CD4-positive, alpha-beta T cell treated with Interleukin-21 for 1 hour (primary cell): ENCODE measurements around the gene CAPN13.

Experiments
- DNase-seq: peaks from one replicate; pipeline ENCODE4 v3.0.0-alpha.2; 2020

CAPN13 gene, protein sequence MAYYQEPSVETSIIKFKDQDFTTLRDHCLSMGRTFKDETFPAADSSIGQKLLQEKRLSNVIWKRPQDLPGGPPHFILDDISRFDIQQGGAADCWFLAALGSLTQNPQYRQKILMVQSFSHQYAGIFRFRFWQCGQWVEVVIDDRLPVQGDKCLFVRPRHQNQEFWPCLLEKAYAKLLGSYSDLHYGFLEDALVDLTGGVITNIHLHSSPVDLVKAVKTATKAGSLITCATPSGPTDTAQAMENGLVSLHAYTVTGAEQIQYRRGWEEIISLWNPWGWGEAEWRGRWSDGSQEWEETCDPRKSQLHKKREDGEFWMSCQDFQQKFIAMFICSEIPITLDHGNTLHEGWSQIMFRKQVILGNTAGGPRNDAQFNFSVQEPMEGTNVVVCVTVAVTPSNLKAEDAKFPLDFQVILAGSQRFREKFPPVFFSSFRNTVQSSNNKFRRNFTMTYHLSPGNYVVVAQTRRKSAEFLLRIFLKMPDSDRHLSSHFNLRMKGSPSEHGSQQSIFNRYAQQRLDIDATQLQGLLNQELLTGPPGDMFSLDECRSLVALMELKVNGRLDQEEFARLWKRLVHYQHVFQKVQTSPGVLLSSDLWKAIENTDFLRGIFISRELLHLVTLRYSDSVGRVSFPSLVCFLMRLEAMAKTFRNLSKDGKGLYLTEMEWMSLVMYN

DNA sequence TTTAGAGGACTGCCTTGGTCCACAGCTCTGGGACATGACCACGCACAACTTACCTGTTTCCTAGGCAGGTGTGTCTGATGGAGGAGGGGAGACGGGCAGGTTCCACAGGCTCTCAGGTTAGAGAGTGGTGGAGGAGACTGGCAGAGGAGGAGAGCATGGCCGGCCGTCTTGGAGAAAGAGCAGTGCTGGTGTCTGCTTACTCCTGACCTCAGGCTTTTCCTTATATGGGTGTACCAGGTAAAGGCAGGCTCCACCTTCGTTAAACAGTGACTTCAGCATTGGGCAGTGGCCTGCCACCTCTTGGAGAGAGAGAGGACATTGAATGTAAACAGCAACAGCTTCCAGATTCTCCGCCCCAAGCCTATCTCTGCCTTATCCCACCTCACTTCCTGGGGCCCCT lies at the start of gene CAPN13:
Gene CAPN13 (minus strand): TSS at position 198 of the 400 bp plus-strand sequence. CDS start 20,121 bp downstream, outside the sequence.
- DNase-seq: no peak

DNA sequence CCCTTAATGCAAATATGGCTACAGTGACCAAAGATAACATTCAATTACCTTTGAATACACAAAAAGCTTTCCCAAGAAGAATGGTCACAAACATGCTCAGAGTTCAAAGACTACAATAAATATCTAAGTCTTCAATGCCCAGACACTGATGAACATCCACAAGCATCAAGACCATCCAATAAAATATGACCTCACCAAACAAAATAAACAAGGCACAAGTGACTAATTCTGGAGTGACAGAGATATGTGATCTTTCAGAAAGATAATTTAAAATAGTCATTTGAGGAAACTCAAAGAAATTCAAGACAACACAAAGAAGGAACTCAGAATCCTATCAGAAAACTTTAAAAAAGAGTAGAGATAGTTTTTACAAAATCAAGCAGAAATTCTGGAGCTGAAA lies 40.6 kb upstream of the CAPN13 start:
- no peak for DNase-seq

DNA sequence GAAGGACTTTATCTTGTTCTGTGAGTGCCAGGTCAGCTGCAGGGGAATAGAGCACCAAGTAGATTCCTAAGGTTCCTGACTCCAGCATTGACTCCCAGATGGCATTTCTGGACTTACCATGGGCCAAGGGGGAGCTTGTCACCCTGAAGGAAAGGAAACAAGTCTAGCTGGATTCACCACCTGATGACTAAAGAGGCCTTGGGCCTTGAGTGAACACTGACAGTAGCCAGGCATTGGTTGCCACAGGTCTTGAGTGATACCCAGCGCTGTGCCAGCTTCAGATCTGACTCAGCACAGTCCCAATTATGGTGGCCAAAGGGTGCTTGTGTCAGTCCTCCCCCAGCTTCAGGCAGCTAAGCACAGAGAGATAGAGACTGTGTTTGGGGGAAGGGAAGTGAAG lies 40.1 kb upstream of the CAPN13 start:
- DNase-seq: no peak

DNA sequence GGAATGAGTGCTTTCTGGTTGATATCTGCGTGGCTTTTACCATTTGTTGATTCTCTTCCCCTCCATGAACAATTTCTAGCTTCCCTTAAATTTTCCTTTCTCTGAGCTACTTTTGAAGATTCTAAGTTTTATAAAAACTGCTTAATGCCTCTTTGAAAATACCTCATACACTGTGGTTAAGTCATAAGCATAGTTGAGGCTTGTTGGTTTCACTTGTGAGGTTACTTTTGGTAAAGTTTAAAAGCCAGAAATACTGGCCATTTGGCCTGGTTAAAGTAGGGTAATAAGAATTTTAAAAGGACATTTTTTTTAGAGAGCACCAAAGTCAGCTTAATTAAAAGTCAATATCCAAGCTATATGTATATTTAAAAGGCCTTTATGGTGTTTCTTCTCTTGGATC lies 21.3 kb upstream of the CAPN13 start:
- DNase-seq: no peak

DNA sequence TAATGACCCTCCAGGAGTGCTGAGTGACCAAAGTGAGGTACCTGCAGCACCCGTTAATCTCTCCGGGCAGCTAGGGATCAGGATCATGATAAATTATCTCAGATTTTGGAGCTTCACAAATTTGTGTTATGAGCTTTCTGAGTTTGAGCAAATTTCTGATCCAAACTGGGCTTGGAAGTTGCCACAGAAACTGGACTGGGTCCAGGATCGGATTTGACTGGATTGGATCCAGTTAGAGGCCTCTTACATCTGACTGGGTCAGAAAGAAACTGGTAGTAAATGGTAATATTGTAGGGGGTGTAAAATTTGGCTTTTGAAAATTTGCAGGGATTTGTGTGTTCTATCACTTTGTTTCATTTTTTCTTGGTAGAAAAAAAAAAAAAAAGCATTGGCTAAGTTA lies 19.7 kb upstream of the CAPN13 start:
- no peak for DNase-seq

DNA sequence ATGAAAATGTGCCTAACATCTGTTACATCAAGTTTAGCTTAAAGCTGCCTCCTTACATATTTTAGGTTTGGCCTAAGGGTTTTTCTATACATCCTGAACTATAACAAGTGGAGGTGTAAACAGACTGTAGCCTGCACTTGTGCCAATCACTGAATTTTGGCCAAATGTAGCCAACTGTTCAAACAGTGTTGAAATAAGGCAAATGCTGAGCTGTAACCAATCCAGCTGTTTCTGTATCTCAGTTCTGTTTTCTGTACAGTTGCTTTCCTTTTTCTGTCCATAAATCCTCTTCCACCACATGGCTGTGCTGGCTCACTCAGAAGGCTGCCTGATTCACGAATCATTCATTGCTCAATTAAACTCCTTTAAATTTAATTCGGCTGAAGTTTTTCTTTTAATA lies 19.2 kb upstream of the CAPN13 start:
- DNase-seq: no peak

DNA sequence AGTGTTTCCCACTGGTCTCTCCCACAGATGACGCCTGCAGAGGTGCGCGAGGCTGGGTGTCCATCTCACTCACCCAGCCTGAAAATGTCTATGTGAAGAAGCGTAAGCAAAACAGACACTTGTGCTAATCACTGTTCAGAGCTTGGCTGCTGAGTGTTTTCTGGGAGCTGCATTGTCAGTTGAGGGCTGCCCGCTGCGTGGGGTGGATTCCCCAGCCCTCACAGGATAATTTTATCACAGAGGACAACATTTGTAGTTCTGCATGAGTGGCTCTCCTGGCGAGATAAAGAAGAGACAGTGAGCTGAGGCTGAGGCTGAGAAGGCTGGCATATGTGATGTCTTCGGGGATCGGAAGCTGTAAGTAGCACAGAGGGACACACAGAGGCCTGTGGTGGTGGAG lies 16.2 kb upstream of the CAPN13 start:
- no peak for DNase-seq

DNA sequence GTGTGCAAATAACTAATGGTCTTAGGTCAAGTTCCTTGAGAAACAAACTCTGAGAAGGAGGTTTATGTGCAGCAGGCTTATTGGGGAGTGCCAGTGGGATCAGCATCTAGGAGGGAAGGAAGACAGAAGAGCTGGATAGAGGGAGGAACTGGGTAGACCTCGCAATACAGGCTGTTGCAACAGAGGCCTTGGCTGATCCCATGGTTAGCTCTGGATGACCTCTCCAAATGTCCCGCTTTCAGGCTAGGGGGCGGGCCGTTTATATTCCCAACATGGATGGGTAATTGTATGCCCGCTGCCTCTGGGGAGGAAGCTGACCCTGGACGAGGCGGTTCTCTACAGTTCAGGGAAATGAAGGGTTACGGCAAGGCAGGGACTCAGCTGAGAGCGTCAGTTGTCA lies 14.7 kb upstream of the CAPN13 start:
- no peak for DNase-seq

DNA sequence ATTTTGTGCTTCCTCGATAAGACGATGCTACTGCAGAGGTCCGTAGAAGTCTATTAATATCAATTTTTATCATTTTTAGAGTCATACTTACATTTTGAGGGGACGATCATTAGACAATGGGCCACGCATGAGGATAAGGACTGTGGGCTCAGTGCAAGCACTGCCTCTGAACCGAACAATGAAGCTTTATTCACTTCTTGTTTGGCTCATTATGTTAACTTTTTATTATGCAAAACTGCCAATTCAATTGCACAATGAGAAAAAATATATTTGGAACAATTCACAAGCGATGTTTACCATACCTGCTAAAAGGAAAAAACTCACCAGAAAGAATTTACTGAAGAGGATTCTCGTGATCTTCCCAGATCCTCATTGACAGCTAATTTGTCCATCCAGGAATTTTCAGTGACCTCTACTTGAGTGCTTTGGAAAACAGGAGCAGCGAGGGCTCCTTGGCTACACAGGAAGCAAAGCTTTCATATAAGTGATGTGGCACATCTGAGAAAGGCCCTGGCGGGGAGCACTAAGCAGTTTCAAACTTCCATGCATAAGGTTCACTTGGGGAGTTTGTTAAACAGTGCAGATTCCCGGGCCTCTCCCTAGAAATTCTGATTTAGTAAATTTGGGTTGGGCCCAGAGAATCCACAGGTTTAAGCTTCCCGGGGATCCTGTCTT lies 13.3 kb upstream of the CAPN13 start:
- no peak for DNase-seq

DNA sequence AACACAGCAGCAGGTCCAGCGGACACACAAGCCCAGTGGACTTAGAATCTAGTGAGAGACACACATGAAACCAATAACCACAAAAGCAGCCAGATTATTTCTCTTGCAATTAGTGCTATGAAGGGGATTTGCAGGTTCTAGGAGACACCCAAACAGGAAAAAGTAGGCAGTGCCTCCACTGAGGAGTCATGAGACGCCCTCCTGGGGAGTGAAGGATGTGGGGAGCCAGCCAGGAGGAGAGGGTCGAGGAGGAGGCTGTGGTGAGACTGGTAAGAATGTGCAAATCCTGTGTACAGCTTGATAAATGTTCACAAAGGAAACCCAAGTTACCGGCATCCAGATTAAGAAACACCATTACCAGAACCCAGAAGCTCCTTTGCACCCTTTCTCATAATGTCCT lies 2.7 kb upstream of the CAPN13 start:
- DNase-seq: no peak

DNA sequence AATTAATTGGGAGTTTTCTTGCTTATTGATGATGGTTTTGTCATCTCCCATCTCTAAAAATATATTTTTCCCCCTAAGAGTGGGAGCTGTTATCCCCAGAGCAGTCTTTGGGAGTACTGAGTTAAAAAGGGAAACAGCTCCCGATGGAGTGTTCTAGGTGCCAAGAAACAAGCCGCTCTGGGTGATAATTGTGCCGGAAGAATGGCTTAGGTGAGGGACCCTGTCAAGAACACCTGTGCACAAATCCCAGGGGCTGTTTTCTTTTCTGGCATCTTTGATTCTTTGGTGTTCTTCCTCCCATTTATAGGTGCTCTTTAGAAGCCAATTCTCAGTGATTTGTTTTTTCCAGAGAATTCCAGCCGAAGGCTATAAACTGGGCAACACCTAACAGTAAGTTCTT lies 1.4 kb upstream of the CAPN13 start:
- no peak for DNase-seq

DNA sequence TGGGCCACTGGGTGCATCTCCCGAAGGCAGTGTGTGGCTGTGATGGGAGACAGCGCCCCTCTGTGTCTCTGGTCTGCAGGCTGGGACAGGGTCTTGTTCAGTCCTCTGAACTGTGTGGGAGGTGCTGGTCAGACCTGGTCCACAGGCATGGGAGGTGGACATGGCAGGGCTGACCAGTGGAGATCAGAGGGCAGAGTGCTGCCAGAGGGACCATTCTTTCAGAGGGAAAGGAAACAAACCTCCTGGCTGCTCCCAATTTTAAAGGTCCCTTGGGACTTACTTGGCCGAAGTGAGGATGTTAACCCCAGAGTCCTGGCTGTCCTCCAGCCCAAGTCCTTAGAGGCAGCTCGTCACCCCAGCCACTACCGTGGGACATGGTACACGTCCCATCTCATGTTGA lies 4.0 kb downstream of the CAPN13 start:
- no peak for DNase-seq

DNA sequence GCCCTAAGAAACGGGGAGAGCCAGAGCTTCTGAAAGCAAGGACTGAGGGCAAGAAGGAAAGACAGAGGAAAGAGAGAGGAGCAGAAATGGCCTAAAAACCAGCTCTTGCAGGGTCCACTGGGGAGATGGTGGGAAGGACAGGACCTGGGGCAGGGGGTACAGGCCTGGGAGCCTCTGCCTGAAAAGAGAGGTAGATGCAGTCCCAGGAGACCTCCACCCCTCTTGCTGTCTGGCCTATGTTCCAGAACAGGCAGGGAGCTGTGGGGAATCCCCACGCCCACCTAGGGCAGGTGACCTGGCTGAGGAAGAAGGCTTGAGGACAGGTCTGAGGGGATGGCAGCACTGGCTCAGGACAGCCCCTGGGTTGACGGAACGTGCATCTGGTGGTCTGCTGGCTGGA lies 4.6 kb downstream of the CAPN13 start:
- no peak for DNase-seq

DNA sequence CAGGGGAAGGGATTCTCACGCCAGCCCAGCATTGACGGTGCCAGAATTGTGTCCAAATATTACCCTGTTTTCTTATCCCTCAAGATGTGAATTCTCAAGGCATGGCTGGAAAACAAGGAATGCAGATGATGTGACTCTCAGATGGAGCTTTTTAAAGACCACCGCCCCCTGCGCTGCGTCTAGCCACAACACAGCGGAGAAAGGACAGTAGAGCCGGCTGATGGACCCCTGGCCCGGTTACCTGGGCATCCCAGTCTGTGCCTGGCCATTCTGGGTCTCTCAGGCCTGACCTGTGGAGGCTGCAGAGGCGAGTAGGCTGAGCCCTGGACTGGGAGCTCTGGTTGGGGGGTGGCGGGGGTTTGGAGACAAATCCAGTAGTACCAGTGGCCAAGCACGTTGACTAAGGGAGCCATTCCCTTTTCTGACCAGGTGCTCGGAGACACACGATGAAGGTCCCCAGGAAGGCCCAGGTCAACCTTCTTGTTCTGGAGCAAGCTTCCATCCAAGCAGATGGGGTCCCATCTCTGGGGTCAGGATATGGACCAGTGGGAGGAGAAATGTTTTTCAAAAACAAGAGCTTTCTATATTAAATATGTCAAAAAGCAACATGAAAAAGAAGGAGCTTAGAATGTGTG lies 5.3 kb downstream of the CAPN13 start:
- no peak for DNase-seq

DNA sequence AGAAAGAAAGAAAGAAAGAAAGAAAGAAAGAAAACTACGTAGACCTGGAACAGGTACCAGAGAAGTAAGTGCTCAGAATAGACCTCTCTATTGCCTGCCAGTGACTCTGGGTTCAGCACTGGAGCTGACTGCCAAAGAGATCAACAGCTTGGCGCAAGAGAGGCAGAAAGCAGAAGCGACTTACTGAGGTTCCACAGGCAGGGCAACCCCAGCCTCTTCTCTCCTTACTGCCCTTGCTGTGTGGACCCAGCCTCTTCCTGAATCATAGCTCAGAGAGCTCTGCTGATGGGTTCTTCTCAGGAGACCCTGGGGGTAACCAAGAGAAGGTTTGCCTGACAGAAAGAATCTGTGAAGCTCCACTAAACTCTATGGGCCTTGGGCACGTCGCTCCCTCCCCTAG lies 7.1 kb downstream of the CAPN13 start:
- no peak for DNase-seq

DNA sequence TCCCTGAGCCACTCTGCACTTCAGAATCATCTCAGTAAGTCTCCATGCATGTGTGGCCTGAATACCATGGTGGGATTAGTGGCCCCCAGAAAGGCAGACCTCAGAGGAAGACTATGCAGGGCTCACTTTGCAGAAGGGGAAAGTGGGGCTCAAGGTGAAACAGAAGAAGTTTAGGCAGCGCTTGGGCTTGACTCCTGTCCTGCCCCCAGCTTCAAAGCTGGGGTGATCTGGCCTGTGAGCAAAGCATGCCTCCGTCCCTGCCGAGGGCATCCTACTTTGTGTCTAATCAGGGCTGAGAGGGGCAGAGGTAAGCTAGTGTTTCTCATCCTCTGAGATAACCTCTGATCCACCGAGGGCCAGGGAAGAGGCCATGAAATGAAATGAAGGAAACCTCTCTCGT lies 7.9 kb downstream of the CAPN13 start:
- no peak for DNase-seq

DNA sequence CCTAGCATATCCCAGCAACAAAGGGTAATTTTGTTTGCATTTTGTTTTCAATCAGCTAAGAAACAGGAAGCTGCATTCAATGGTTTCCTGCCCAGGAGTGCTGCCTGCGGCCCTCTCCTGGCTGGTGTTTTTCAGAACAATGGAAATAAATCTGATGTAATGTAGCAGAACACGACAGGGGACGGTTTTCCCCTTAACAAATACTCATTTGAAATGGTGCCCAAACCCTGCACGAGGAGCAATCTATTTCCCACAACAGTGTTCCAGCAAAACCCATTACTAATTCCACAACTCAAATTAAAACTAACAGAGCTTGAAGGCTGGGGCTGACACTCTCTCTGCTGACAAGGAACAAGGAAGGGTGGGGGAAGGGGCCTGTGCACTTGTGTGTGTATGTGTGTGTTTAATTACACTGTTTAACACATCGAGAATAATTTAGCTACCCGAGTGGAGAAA lies 8.7 kb downstream of the CAPN13 start:
- DNase-seq: no peak

DNA sequence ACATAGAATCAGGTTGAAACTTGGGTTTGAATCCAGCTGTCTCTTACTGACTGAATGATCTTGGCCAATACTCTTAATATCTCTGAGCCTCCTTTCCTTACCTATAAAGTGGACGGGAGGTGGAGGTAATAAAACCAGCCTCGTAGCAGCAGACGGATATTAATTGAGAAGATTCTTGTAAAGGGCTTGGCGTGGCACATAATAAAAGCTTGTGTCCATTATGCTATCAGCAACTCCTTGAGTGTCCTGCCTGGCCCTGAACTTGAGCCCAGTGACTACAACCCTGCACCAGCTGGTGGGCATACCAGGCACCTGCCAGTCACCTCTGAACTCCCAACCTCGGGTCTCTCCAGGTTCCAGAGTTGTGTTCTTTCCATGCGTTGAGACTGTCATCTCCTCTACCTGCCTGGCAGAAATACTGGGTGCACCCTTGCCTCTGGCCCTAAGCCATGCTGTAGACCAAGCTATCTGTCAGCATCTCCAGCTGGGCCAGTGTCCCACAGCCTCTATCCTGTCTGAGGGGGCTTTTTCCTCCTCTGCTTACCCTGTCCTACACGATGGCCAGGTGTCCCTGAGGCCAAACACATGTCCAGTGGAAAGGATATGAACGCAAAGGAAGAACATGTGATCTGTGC lies 9.7 kb downstream of the CAPN13 start:
- no peak for DNase-seq

DNA sequence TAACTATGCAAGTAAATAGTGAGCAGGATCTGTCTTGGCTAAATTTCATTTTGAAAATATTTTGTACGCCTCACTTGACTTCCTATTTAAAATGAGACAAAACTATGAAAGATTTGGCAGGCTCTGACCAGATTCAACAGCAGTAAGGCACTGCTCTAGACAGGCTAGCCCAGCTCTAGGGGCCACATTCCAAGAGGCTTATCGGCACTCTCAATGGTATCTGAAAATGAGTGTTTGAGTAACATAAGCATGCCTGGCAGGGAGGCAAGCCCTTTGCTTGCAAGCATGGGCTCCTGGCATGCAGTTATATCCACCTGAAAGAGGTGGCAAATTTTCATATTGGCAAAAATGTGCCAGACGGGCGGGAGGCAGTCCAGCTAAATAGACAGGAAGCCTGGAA lies 10.5 kb downstream of the CAPN13 start:
- no peak for DNase-seq

DNA sequence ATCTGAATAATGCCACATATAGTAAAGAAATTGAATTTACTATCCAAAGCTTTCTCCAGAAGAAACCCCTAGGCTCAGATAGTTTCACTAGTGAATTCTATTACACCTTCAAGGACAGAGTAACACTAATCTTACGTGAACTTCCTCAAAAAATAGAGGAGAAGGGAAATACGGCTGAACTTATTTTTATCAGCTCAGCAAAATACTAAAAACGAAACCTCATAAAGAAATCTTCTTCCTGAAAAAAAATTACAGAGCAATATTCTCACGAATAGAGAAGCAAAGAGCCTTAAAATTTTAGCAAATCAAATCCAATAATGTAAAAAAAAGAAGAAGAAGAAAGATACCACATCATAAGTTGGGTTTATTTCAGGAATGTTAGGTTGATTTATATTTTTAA lies 14.7 kb downstream of the CAPN13 start:
- DNase-seq: no peak

DNA sequence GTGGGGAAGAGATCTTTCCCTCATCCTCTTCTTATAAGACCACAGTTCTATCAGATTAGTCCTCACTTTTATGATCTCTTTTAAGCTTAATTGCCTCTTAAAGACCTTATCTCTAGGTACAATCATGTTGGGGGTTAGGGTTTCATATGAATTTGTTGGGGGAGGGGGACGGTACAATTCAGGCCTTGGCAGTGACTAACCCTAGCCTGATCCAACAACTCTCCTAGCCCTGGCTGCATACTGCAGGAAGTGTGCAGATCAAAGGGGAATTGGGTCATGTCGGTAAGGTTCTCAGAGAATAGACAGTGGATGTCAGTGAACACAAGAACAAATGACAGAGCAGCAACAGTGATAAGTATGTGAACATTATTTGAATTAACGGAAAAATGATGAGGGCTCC lies 16.4 kb downstream of the CAPN13 start:
- DNase-seq: no peak

DNA sequence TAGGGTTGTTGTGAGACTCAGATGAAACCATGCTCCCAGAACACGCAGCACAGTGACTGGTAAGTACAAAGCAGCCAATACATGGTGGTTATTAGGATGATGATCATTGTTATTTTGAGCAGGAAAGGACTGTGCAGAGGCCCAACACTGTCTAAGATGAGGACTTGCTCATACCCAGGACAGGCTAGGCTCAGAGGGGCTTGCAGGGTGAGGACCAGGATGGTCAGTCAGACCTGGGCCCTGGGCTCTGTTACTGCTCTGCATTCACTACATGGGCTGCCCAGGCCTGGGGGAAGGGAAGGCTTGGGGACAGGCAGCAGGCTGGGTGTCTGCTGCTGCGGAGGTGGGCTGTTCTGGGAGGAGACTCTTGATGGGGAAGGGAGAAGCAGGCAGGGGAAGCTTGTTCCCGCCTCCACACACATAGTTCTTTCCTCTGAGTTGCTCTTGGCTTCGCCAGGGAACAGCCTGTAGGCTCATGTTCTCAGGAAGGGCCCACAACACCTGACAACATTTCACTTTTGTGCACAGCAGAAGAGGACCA lies 17.5 kb downstream of the CAPN13 start:
- DNase-seq: no peak
